HL-60 (cell line): ENCODE measurements around the gene CASKIN2.

ENCODE experiments used
- GABPA ChIP-seq: IDR thresholded peaks from 2 replicates; pipeline ENCODE4 v1.6.1; 2012; ENCODE audit warnings: low read depth
- POLR2AphosphoS5 ChIP-seq: IDR thresholded peaks from 2 replicates; pipeline ENCODE4 v1.6.1; 2012; ENCODE audit warnings: low read depth
- REST ChIP-seq: IDR thresholded peaks from 2 replicates; pipeline ENCODE4 v1.6.1; 2012; ENCODE audit warnings: low read depth; ENCODE audit not compliant: insufficient replicate concordance
- SPI1 ChIP-seq: IDR thresholded peaks from 2 replicates; pipeline ENCODE4 v1.6.1; 2012; ENCODE audit warnings: low read depth, mild to moderate bottlenecking, borderline replicate concordance
- TF ChIP-seq, protein P1 (sequence below): IDR thresholded peaks from one replicate; pipeline ENCODE4 v1.5.1; 2011; ENCODE audit warnings: low read length, control low read depth, inconsistent platforms; ENCODE audit not compliant: insufficient read depth

DNA sequence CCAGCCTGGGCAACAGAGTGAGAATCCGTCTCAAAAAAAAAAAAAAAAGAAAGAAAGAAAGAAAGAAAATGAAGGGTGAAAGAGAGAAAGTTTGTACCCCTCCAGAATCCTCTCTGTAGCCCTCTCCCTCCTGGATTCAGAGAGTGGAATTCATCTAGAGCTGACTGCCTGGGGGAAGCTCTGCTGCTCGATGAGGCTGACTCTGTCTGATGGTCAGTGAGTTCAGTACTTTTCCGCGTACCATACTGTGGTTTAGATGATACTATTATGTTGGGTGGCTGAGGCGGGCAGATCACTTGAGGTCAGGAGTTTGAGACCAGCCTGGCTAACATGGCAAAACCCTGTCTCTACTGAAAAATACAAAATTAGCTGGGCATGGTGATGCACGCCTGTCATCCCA lies 44.1 kb downstream of the CASKIN2 start:
- TF ChIP-seq, protein P1, sequence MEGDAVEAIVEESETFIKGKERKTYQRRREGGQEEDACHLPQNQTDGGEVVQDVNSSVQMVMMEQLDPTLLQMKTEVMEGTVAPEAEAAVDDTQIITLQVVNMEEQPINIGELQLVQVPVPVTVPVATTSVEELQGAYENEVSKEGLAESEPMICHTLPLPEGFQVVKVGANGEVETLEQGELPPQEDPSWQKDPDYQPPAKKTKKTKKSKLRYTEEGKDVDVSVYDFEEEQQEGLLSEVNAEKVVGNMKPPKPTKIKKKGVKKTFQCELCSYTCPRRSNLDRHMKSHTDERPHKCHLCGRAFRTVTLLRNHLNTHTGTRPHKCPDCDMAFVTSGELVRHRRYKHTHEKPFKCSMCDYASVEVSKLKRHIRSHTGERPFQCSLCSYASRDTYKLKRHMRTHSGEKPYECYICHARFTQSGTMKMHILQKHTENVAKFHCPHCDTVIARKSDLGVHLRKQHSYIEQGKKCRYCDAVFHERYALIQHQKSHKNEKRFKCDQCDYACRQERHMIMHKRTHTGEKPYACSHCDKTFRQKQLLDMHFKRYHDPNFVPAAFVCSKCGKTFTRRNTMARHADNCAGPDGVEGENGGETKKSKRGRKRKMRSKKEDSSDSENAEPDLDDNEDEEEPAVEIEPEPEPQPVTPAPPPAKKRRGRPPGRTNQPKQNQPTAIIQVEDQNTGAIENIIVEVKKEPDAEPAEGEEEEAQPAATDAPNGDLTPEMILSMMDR, result no peak
- TF ChIP-seq POLR2AphosphoS5, result no peak
- TF ChIP-seq SPI1, result no peak
- TF ChIP-seq REST, result no peak
- no peak for TF ChIP-seq GABPA
